Astrocyte of the hippocampus (primary cell): ENCODE data around the gene KCNH6.

Experiments used
- DNase-seq: peaks from one replicate; pipeline ENCODE4 v3.0.0; 2011; ENCODE audit warnings: low read depth, low spot score

The KCNH6 gene

GRCh38 chr17:63488851-63489250 lies 34.3 kb upstream of the KCNH6 start:
- no peak for DNase-seq

GRCh38 chr17:63489291-63489690 lies 33.9 kb upstream of the KCNH6 start:
- no peak for DNase-seq

- no peak for DNase-seq
These were observed 32.8 kb upstream of the KCNH6 start for GRCh38 chr17:63490329-63490728.

GRCh38 chr17:63490858-63491400 lies 32.2 kb upstream of the KCNH6 start:
- DNase-seq = no peak

GRCh38 chr17:63491413-63491812 lies 31.7 kb upstream of the KCNH6 start:
- no peak for DNase-seq

GRCh38 chr17:63491977-63492618 lies 31.1 kb upstream of the KCNH6 start:
- DNase-seq = no peak

- DNase-seq = no peak
These were observed 30.2 kb upstream of the KCNH6 start for GRCh38 chr17:63492940-63493339.

- DNase-seq = no peak
These were observed 29.7 kb upstream of the KCNH6 start for GRCh38 chr17:63493411-63493810.

GRCh38 chr17:63494300-63494928 lies 28.7 kb upstream of the KCNH6 start:
- DNase-seq = no peak

- no peak for DNase-seq
These were observed 27.7 kb upstream of the KCNH6 start for GRCh38 chr17:63495491-63495890.

GRCh38 chr17:63496177-63496576 lies 27.0 kb upstream of the KCNH6 start:
- DNase-seq = no peak

- DNase-seq = no peak
These were observed 26.3 kb upstream of the KCNH6 start for GRCh38 chr17:63496663-63497400.

GRCh38 chr17:63497708-63498483 lies 25.3 kb upstream of the KCNH6 start:
- peak; percentile 36 for DNase-seq

GRCh38 chr17:63498626-63499195 lies 24.4 kb upstream of the KCNH6 start:
- no peak for DNase-seq

GRCh38 chr17:63500543-63501390 lies 22.4 kb upstream of the KCNH6 start:
- DNase-seq = no peak

GRCh38 chr17:63503341-63503705 lies 19.8 kb upstream of the KCNH6 start:
- no peak for DNase-seq

- DNase-seq = no peak
These were observed 18.9 kb upstream of the KCNH6 start for GRCh38 chr17:63504261-63504660.

GRCh38 chr17:63505341-63505740 lies 17.8 kb upstream of the KCNH6 start:
- DNase-seq = no peak

GRCh38 chr17:63506627-63507026 lies 16.5 kb upstream of the KCNH6 start:
- DNase-seq = no peak

GRCh38 chr17:63511331-63511730 lies 11.8 kb upstream of the KCNH6 start:
- no peak for DNase-seq

- no peak for DNase-seq
These were observed 10.8 kb upstream of the KCNH6 start for GRCh38 chr17:63512388-63512787.
